ENCODE data around the gene PALS2.

Gene PALS2

GRCh38 chr7:24617957-24618616 lies 44.8 kb downstream of the PALS2 start:
- TF ChIP-seq CTCF (IDR thresholded peaks at IDR 0.05; ENCODE audit: insufficient read depth, low read depth, low read length, missing control alignments), result no peak
- H3K4me3 ChIP-seq (ENCODE audit: low read depth, low read length), result no peak overlapping the region
- DNase-seq (ENCODE audit: low read depth), result no peak

- H3K4me3 ChIP-seq (ENCODE audit: low read depth, low read length), result no peak overlapping the region
- no peak for DNase-seq (ENCODE audit: low read depth)
- TF ChIP-seq CTCF (IDR thresholded peaks at IDR 0.05; ENCODE audit: insufficient read depth, low read depth, low read length, missing control alignments), result no peak
Observed at GRCh38 chr7:24619978-24620377, 46.7 kb downstream of the PALS2 start.

- DNase-seq (ENCODE audit: low read depth), result no peak
- TF ChIP-seq CTCF (IDR thresholded peaks at IDR 0.05; ENCODE audit: insufficient read depth, low read depth, low read length, missing control alignments), result no peak
- no peak overlapping the region for H3K4me3 ChIP-seq (ENCODE audit: low read depth, low read length)
Observed at GRCh38 chr7:24622646-24623182, 49.5 kb downstream of the PALS2 start.

Measured in GM12865 (cell line).